HG03575 (cell line): ENCODE data around the gene ATP5PB.

Experiments used
- ATAC-seq: cut with Tn5 transposase; IDR thresholded peaks from one replicate; pipeline ENCODE4 v1.9.1; 2021; ENCODE audit not compliant: unreplicated experiment, insufficient number of reproducible peaks, low FRiP score; ENCODE audit errors: extremely low read depth

Gene ATP5PB

GRCh38 chr1:111469539-111469938, 20.3 kb downstream of the ATP5PB start:
- ATAC-seq, result no peak

GRCh38 chr1:111470596-111470995, 21.3 kb downstream of the ATP5PB start:
- ATAC-seq, result no peak

- no peak for ATAC-seq
Observed at GRCh38 chr1:111471012-111471411, 21.7 kb downstream of the ATP5PB start.

- no peak for ATAC-seq
Observed at GRCh38 chr1:111471538-111471937, 22.3 kb downstream of the ATP5PB start.

- no peak for ATAC-seq
Observed at GRCh38 chr1:111474106-111474505, 24.8 kb downstream of the ATP5PB start.

GRCh38 chr1:111474521-111474920, 25.3 kb downstream of the ATP5PB start:
- no peak for ATAC-seq

- no peak for ATAC-seq
Observed at GRCh38 chr1:111475701-111476100, 26.4 kb downstream of the ATP5PB start.

- no peak for ATAC-seq
Observed at GRCh38 chr1:111476214-111476613, 26.9 kb downstream of the ATP5PB start.

- ATAC-seq, result no peak
Observed at GRCh38 chr1:111476761-111477309, 27.6 kb downstream of the ATP5PB start.

GRCh38 chr1:111480674-111481073, 31.4 kb downstream of the ATP5PB start:
- ATAC-seq, result no peak

- no peak for ATAC-seq
Observed at GRCh38 chr1:111481387-111482221, 32.3 kb downstream of the ATP5PB start.

GRCh38 chr1:111483166-111483565, 33.9 kb downstream of the ATP5PB start:
- no peak for ATAC-seq

- ATAC-seq, result no peak
Observed at GRCh38 chr1:111483876-111484275, 34.6 kb downstream of the ATP5PB start.

- no peak for ATAC-seq
Observed at GRCh38 chr1:111484391-111485026, 35.2 kb downstream of the ATP5PB start.

GRCh38 chr1:111486431-111486830, 37.2 kb downstream of the ATP5PB start:
- no peak for ATAC-seq

- no peak for ATAC-seq
Observed at GRCh38 chr1:111487133-111487532, 37.9 kb downstream of the ATP5PB start.

- ATAC-seq, result no peak
Observed at GRCh38 chr1:111488669-111489068, 39.4 kb downstream of the ATP5PB start.

GRCh38 chr1:111489604-111490003, 40.3 kb downstream of the ATP5PB start:
- no peak for ATAC-seq

GRCh38 chr1:111490220-111490619, 41.0 kb downstream of the ATP5PB start:
- ATAC-seq, result no peak

- ATAC-seq, result no peak
Observed at GRCh38 chr1:111491070-111491469, 41.8 kb downstream of the ATP5PB start.
